ENCODE results near the gene B4GALNT3.
A peak's percentile ranks its signal among the peaks of the same experiment; 100 is the strongest.

The B4GALNT3 gene

DNA sequence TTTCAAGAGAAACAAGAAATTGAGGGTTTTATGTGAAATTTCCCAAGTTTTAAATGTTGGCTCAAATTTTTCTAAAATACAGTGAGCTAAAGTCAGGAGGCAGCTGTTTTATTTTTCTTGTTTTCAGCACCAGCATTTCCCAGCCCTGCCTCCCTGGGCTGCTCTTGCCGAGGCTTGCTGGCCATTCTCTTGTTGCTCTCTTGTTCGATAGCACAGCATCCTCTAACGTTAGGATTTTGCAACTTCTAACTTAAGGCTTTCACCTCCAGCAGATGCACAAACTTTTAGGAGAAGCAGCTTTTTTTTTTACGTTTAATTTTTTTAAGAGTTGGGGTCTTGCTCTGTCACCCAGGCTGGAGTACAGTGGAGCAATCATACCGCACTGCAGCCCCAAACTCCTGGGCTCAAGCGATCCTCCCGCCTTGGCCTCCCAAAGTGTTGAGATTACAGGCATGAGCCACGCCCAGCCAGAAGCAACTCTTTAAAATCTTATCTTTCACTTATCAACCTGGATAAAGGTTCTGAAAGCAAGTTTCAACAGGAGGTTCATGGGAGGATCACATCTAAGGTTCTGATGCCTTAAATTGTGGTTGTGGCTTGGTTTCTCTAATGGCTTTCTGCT, 40.2 kb downstream of the B4GALNT3 start:
- Histone ChIP-seq H3K27me3 (ENCODE audit: insufficient read depth, low read length) (peaks cover 6% of the 10 kb centered on the region; the same call in 1 of the 2 replicates), H3K79me2 (ENCODE audit: insufficient read depth, low read length) (no peaks in the 10 kb centered on the region), H3K9ac (ENCODE audit: low read length) (no peak overlapping the region), H3K27ac (ENCODE audit: low read depth, low read length, poor library complexity, severe bottlenecking) (no peak overlapping the region), H2AFZ (ENCODE audit: low read length) (no peak overlapping the region), H3K9me2 (ENCODE audit: low read depth, low read length) (no peaks in the 10 kb centered on the region), H3K9me3 (ENCODE audit: low read length) (no peaks in the 10 kb centered on the region), H3F3A (ENCODE audit: insufficient read depth, low read length) (no peaks in the 10 kb centered on the region), H3K36me3 (ENCODE audit: insufficient read depth, low read length) (no peaks in the 10 kb centered on the region), H3K4me2 (ENCODE audit: low read length) (no peak overlapping the region), H3K4me3 (ENCODE audit: low read depth, low read length, poor library complexity, severe bottlenecking) (no peak overlapping the region), H3K4me1 (ENCODE audit: insufficient read depth, low read length, severe bottlenecking) (peaks cover 4% of the 10 kb centered on the region), H4K20me1 (ENCODE audit: insufficient read depth, low read length) (no peaks in the 10 kb centered on the region)
- TF ChIP-seq EZH2 (IDR thresholded peaks at IDR 0.05; ENCODE audit: borderline replicate concordance, low read length): no peak
- TF ChIP-seq, protein P1, sequence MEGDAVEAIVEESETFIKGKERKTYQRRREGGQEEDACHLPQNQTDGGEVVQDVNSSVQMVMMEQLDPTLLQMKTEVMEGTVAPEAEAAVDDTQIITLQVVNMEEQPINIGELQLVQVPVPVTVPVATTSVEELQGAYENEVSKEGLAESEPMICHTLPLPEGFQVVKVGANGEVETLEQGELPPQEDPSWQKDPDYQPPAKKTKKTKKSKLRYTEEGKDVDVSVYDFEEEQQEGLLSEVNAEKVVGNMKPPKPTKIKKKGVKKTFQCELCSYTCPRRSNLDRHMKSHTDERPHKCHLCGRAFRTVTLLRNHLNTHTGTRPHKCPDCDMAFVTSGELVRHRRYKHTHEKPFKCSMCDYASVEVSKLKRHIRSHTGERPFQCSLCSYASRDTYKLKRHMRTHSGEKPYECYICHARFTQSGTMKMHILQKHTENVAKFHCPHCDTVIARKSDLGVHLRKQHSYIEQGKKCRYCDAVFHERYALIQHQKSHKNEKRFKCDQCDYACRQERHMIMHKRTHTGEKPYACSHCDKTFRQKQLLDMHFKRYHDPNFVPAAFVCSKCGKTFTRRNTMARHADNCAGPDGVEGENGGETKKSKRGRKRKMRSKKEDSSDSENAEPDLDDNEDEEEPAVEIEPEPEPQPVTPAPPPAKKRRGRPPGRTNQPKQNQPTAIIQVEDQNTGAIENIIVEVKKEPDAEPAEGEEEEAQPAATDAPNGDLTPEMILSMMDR (IDR thresholded peaks at IDR 0.05; ENCODE audit: low read length): peak; percentile 19; the same call in 1 of the 2 replicates

DNA sequence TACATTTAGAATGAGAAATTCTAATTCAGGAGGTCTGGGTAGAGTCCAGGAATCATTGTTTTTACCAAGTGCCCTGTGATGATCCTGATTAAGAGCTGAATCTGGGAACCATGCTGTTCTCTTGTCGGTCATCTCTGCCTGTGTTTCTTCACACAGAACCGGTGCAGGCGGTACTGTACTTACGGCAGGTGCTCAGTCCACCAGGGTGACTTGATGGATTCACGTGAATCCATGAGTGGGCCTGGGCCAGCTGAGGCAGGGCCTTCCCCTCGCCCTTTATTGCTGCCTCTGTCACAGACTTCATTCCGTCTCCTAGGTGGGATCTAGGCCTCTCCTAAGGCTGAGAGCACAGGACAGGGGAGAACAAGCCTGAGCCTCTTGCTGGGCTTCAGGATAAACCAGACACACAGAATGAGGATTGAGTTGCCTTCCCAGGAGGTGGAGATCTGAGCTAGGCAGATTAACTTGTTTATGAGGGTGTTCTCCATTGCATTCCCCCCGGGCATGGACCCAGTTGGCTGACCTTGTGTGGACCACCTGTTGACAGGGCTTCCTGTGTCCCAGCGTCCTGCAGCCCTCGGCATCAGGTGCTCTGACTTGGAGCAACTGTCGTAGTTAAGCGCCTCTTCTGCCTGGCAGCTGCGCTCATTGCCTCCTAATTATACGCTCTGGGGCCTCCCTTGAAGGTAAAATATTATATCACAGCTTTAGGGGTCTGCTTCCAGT, 42.1 kb downstream of the B4GALNT3 start:
- Histone ChIP-seq H3K4me2 (ENCODE audit: low read length) (no peak overlapping the region), H3F3A (ENCODE audit: insufficient read depth, low read length) (no peaks in the 10 kb centered on the region), H3K27ac (ENCODE audit: low read depth, low read length, poor library complexity, severe bottlenecking) (no peak overlapping the region), H3K4me3 (ENCODE audit: low read depth, low read length, poor library complexity, severe bottlenecking) (no peak overlapping the region), H4K20me1 (ENCODE audit: insufficient read depth, low read length) (no peaks in the 10 kb centered on the region), H3K27me3 (ENCODE audit: insufficient read depth, low read length) (no peaks in the 10 kb centered on the region; the same call in 1 of the 2 replicates), H2AFZ (ENCODE audit: low read length) (no peak overlapping the region), H3K4me1 (ENCODE audit: insufficient read depth, low read length, severe bottlenecking) (peaks cover 4% of the 10 kb centered on the region), H3K36me3 (ENCODE audit: insufficient read depth, low read length) (no peaks in the 10 kb centered on the region), H3K9me3 (ENCODE audit: low read length) (no peaks in the 10 kb centered on the region), H3K79me2 (ENCODE audit: insufficient read depth, low read length) (no peaks in the 10 kb centered on the region), H3K9me2 (ENCODE audit: low read depth, low read length) (no peaks in the 10 kb centered on the region), H3K9ac (ENCODE audit: low read length) (no peak overlapping the region)
- no peak for TF ChIP-seq EZH2 (IDR thresholded peaks at IDR 0.05; ENCODE audit: borderline replicate concordance, low read length)
- TF ChIP-seq, protein P1 (IDR thresholded peaks at IDR 0.05; ENCODE audit: low read length): no peak

DNA sequence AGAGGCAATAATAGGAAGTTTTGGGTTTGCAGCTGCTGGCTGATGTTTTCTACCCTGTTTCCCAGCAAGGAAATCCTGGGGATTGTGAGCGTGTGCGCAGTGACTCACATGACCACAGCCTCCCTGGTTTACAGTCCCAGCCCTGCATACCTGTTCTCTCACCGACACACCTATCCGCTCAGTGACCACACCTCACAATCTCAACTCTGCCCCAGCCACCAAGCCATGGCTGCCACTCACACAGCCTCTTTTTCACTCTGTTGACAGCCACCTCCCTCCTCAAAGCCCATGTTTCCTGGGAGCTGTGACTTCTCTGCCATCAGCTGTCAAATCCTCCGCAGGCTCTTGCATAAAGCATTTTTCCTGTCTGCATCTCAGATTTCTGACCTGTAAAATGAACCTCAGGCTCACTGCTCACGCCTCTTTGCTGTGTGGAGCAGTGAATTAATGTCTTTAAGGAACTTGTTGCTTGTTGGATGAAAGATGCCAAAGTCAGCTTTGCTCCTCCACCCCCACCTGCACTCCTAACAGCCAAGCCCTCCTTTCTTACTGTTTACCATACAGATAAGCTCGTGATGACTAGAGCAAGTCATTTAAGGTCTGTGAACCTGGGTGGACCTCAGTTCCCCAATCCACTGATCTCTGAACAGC, 43.5 kb downstream of the B4GALNT3 start:
- Histone ChIP-seq H3K79me2 (ENCODE audit: insufficient read depth, low read length) (no peaks in the 10 kb centered on the region), H3K4me2 (ENCODE audit: low read length) (no peak overlapping the region), H2AFZ (ENCODE audit: low read length) (no peak overlapping the region), H3K9ac (ENCODE audit: low read length) (no peak overlapping the region), H4K20me1 (ENCODE audit: insufficient read depth, low read length) (no peaks in the 10 kb centered on the region), H3K27ac (ENCODE audit: low read depth, low read length, poor library complexity, severe bottlenecking) (no peak overlapping the region), H3K4me1 (ENCODE audit: insufficient read depth, low read length, severe bottlenecking) (peaks cover 7% of the 10 kb centered on the region), H3K9me3 (ENCODE audit: low read length) (no peaks in the 10 kb centered on the region), H3F3A (ENCODE audit: insufficient read depth, low read length) (no peaks in the 10 kb centered on the region), H3K4me3 (ENCODE audit: low read depth, low read length, poor library complexity, severe bottlenecking) (no peak overlapping the region), H3K27me3 (ENCODE audit: insufficient read depth, low read length) (no peaks in the 10 kb centered on the region; the same call in 1 of the 2 replicates), H3K9me2 (ENCODE audit: low read depth, low read length) (no peaks in the 10 kb centered on the region), H3K36me3 (ENCODE audit: insufficient read depth, low read length) (no peaks in the 10 kb centered on the region)
- TF ChIP-seq EZH2 (IDR thresholded peaks at IDR 0.05; ENCODE audit: borderline replicate concordance, low read length): no peak
- TF ChIP-seq, protein P1 (IDR thresholded peaks at IDR 0.05; ENCODE audit: low read length): no peak

Measured in OCI-LY1 (cell line).